Stimulated activated CD8-positive, alpha-beta memory T cell treated with anti-CD3 and anti-CD28 coated beads, Interleukin-4, amount 100 ng/mL, for 24 hours (primary cell): Measurements from ENCODE around the gene TMTC2.
"Not testable (repeated sequence)": the region's sequence is repeated elsewhere in the genome, so short reads cannot be mapped to it uniquely, and the experiment has no call there.

Source experiments
- DNase-seq: peaks from one replicate; pipeline ENCODE4 v3.0.0-alpha.2; 2020; ENCODE audit warnings: low read depth

The TMTC2 gene

DNA sequence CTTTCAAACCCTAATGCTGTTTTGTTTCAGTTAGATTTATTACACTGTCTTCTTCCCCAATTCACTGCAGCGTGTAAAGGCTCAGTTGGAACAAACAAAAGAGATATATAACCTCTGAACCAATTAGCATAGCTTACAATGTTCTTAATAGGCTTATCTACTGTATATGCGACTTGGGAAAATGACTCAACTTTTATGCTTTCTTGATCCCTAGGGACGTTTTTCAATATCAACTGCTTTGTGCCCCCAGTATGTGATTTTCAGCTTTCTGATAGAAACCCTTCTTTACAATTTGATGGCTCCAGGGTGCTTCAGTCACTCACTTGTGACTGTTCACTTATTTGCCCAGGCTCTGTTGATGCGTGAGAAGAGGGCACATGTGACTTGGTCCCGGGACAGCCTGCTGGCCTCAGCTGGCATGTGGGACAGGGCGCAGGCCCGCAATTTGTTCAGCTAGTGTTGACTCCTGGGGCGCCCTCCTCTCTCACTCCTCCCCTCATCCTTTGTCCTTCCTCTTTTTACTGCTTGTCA is 107.1 kb downstream of the TMTC2 start:
- DNase-seq, result no peak

DNA sequence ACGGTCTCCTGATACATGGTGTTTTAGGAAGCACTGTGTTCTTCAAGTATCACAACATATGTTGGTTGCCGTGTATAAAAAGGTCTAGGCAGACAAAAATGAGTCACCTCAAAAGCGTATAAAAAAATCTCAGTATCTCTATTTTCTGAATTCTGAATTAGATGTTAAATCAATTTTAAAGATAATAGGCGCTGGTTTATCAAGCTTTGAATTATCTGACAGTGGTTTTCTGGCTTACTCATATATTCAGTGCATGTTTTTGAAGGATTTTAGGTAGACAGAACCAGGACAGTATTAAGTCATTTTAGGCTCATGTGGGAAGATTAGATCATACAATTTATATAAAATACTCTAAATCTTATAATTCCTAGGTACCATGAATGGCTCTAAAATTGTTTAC is 110.8 kb downstream of the TMTC2 start:
- no peak for DNase-seq

DNA sequence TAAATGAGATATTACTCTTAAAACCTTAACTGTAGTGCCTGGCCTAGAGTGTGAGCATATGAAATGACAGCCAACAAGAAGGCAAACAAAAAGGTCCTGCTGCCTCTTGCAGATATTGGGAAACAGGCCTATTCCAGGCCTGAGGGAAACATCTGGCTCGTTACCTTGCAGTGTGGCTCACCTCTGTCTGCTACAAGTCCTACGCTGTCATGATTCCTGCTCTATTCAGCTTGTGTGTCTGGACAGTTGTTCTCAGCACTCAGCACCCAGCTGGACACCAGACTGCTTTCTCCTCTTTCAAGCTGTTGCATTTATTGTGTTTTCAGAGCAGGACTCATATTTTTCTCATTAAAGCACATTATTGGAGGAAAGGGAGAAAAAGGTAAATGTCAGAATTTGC is 113.5 kb downstream of the TMTC2 start:
- no peak for DNase-seq

DNA sequence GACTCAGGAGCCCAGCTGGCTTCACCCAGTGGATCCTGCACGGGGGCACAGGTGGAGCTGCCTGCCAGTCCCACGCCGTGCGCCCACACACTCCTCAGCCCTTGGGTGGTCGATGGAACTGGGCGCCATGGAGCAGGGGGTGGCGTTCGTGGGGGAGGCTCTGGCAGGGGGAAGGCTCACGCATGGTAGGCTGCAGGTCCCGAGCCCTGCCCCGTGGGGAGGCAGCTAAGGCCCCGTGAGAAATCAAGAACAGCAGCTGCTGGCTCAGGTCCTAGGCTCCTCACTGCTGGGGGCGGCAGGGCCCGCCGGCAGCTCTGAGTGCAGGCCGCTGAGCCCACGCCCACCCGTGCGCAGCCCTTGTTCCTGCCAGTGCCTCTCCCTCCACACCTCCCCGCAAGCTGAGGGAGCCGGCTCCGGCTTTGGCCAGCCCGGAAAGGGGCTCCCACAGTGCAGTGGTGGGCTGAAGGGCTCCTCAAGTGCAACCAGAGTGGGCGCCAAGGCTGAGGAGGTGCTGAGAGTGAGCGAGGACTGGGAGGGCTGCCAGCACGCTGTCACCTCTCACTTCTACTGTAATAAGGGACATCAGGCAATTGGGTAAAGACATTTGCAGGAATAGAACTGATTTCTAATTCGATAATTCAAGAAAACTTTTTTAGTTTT is 115.4 kb downstream of the TMTC2 start:
- no peak for DNase-seq

DNA sequence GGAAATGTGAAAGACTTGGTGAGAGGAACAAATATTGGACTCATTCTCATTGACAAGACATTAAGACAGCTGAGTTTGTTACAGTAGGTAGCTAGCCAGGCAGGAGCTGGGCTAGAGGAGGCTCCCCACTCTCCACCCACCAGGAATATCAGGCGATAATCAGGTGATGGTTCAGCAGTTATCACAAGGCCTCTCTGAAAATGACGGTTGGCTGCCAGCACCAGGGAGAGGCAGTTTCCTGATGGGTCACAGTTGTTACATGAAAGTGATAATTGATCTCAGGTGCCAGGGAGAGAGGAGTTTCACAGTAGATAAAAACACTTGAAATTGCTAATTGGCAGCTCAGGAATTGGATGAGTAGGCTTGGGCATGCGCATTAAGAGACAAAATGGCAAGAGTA is 116.5 kb downstream of the TMTC2 start:
- no peak for DNase-seq

DNA sequence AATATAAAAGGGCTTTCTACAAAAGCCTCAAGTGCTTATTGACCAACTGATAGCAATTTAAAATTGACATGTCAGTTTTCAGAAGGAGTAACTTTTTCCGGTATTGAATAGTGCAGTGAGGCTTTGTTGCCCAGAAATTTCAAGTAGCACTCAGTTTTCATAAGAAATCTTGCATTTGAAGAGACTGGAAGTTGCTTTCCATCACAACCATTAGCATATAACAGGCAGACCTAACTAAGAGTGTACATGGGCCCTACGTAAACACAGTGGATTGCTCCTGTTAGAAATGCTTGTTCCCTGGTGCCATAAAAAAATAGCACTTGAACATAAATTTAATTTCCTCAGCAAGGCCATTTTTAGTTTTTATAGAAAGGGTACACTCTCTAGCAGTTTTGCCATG is 117.9 kb downstream of the TMTC2 start:
- DNase-seq, result no peak

DNA sequence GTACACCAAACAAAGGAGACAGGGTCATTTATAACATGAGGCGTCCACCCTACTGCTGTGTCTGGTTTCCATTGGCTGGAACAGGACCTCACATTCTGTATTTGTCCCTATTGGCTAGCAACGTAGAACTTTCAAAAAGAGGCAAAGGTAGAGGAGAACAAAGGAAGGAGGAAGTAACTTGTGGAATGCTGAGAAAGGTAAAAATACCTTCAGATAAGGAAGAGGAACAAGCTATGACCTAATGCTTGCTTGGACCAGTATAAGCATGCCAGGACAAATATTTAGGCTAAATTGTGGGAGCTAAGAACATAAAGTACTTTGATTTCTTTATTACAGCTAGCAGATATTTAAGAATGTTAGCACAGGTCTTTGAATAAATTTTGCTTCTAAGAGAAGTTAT is 118.3 kb downstream of the TMTC2 start:
- not testable (repeated sequence) for DNase-seq

DNA sequence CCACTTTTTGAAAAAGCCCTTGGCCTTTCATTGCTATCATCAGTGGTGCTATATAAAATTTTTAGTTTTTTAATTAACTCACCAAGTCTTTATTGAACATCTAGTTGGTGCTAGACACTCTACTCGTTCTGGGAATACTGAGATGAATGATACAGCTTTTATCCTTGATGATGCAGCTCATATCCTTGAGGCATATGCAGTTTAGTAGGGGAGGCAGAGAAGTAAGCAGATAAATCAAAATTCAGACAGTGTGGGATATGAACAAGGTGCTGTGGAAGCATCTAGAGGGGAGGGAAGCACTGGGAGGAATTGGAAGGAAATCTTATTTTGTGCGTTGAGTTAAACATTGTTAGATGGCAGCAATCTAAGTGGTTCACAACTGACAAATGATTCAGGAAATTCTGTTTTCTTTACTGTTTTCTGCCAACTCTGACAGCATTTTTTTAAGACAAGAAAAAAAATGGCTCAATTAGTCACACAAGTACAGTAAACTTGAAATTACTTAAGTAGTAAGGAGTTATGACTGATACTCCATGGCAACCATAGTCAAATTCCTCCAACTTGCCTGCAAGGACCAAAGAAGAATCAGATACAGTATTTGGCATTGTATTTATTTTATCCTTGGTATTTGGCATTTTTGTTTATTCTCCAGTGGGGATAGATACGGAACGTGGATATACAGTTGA is 119.2 kb downstream of the TMTC2 start:
- DNase-seq, result no peak

DNA sequence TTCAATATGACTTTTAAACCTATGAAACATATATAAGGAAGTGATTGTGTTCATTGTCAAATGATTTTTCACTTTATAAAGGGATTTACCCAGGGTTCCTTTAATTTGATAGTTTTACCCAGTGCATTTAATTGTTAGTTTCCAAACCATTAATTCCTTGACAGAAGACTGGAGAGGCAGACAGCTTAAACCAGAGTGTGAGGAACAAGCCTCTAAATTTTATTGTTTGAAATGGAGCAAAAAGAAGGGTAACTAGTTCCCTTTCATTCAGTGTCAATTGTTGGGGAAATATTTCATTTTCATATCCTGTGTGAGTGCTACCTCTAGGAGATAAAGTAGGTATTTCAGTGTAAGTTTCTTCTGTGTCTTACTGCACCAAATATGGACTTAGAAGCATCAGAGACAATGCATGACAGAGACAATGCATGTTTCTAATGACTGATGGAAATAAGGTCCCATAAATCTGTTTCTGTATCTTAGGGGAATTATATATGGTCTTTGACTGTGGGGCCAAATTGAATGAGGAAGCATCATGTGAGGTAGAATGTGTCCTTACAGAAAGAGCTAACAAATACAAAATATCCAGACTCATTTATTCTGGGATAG is 120.5 kb downstream of the TMTC2 start:
- DNase-seq, result no peak

DNA sequence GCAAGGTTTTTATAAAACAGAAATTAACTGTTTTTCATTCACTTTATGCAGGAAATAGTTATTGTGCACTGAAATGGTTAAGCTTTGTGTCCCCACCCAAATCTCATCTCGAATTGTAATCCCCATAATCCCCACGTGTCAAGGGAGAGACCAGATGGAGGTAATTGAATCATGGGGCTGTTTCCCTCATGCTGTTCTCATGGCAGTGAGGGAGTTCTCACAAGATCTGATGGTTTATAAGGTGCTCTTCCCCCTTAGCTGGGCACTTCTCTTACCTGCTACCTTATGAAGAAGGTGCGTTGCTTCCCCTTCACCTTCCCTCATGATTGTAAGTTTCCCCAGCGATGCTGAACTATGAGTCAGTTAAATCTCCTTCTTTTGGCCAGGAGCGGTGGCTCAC is 123.9 kb downstream of the TMTC2 start:
- DNase-seq, result no peak

DNA sequence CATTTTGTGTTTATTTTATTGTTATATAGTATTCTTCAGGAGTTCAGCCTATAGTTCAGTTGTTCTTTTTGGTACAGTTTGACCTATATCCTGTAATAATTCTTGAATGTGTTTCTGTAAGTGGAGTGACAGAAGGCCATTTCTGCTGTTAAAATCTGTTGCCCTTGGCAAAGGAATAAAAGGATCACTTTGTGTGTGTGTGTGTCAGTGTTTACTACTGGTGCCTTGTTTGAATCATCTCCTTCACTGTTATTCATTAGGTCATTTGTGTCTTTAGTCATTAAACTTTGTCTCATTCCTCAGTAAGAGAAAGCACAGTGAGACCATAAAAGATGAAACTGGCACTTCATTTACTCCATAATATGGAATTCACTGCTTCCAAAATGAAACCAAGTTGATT is 130.7 kb downstream of the TMTC2 start:
- no peak for DNase-seq

DNA sequence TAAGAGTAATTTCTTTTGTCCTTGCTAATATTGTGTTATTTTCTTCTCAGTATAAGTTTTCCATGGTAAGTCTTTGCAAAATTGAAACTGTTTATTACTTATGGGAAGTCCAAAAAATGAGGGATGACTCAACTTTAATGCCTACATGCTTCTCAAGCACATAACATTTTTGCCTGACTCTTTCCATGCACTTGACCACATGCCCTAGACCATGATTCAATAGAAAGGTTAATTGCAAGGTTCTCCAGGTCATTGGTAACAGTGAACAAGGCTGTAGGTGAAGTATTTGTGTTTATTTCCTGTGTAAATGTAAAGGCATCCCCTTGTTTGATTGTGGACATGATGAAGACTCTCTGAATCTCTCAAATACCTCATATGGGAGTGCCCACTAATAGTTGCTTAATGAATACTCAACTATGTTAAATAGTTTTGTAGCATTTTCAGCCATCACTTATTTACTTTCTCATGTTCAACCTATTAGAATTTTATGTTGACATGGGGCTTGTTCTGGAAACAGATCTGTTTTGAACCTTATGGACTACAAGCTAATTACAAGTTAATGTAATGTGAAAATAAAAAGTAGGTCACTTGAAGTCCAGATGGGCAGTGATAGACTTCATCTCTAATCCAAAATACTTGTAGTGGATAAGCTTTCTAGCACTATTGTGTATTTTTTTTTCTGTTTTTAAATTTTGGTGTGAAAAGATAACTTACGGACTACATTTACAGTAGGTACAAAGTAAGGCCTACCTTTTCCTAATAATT is 131.7 kb downstream of the TMTC2 start:
- DNase-seq, result no peak

DNA sequence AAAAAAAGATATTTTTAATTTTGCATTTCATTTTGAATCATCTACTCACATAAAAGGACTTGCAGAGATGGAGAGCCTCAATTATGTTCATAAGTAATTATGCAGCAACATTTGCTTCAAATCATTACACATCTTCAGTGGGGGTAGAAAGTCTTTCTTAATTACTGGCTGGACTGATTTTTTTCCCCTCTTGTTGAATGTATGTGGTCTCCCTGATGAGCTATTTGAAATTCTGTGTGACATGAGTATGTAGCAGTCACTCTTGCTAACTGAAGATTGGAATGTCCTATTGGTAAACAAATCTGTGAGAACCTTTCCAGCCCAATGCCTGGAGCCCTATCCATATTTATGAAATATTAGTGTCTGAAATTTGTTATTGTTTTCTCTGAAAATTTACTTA is 139.8 kb downstream of the TMTC2 start:
- DNase-seq, result no peak

DNA sequence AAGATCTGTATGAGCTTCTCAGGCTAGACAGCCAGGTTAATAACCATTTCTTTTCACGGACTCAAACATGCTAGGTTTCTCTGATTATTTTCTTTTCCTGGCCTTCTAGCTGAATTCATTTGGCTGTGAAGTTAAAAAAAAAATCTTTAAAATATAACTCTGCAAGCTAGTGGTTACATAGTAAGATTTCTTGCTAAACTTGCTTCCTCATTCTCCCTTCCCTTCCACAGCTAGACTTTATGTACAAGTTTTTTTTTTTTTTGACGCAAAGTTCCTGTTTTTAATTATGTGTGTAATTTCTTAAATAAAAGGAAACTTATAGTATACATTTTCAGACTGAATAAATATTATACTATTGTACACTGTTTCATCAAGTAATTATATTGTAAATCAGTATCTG is 145.4 kb downstream of the TMTC2 start:
- DNase-seq, result no peak

DNA sequence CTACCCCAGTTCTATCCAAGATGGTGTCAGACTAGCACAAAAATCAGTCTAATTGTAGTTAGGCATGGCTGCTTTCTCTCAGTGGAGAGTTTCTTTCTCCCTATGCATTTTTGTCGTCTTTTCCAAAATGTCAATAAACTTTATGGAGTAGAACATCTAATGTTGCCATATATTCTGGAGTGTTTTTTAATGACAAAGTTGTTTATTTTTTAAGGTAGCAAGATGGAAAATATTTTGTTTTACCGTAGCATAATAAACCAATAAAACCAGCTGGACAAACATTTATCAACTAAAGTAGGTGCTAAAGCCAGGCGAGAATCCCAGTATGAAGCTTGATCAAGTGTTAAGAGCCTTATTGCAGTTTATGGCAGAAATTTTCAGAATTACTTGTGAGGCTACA is 146.3 kb downstream of the TMTC2 start:
- no peak for DNase-seq

DNA sequence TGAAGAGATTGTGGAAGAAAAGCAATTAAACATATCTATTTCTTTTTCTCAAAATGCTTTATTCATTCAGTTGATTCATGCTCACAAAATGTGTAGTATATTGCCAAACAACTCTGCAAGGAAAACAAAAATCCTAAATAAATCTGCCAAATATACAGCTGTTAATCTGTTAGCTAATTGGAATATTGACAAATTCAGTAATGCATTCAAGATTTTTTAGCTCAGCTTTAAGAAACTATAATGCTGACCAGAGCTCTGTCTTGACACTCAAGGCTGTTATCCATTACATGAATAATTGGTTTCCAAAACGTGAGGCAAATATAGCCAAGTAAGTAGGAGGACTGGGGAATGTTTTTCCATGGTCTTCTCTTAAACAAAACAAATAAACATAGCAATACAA is 146.8 kb downstream of the TMTC2 start:
- DNase-seq, result no peak

DNA sequence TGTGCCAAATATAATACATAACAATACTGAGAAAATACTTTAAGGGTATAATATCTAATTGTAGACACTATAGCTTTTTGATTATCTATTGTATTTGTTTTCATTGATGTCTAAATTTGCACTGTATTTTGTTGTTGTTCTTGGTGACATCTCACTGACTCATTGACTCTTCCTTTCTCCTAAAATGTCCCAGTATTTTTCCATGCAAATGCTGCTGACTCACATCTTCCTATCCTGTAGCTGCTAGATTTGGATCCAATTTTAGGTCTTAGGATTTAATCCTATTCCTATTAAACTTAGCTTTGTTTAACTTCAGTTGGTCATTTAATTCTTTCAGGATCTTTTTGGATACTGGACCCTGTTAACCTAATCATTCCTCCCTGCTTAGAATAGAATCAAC is 148.5 kb downstream of the TMTC2 start:
- no peak for DNase-seq

DNA sequence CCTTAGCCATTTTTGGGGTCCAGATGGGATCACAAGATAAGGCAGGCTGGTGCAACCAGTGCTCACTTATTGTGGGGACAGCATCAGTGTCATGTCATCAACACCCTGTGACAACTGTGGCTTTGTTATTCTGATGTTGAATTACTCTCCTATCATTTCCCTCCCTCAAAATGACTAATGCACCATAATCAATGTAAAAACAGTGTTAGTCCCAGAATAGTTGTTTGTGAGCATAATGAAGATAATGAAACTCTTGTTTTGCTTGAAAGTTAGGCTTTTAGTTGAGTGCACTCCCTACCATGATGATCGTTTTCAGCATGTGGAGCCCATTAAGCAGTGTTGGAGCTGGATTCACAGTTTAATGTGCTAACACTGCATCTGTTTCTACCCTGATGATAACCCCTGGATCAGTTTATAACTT is 151.4 kb downstream of the TMTC2 start:
- no peak for DNase-seq

DNA sequence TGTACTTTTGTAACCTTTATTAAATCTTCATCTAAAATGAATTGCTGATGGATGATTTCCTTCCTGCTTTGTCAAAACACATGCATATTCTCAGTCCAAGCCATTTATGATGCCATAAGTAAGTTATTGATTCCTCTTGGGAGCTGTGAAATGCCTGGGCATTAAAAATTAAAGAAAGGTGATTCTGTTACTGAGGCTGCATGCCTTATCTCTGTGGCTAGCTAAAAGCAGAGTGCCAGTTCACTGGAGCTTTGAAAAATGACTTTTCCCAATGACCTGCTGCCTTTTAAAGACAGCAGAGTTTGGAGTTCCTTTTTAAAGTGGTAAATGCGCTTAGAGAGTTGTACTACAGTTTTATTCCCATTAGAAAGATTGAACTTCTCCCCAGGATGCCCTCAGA is 152.1 kb downstream of the TMTC2 start:
- DNase-seq, result no peak

DNA sequence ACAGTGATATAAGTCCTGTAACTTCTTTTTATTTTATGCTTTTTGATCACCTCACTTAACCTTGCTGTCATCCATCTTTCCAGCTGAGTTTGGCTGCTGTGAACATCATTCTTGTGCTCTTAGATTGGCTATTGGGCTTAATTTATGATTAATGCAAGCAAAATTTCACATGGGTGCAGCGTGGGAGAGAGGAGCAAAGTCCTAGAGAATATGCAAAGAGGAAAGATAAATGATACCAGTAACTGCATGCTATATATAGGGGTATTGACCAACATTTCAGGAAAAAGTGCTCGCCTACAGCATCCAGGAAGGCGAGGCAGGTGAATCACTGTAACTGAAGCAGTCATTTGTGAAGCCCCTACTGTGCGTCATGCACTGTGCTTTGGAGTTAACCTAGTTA is 153.1 kb downstream of the TMTC2 start:
- DNase-seq, result no peak

DNA sequence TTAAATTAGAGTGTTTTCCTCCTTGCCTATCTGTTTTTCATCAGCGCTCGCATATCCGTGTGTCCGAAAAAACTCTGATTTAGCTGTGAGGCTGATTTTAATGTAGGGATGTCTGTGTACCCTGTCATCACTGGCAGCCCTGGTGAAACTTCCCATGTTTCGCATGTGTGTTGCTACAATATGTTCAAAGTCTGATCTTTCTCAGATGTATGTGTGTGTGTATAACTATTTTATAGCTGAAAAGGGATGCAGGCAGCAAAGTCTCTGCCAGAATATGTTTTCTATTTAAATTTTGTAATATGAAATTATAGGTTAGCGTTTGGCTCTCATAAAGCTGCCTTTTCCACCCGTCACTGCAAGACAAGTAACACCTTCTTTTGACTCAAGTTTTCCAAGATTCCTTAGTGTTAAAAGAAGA is 154.8 kb downstream of the TMTC2 start:
- DNase-seq, result no peak

DNA sequence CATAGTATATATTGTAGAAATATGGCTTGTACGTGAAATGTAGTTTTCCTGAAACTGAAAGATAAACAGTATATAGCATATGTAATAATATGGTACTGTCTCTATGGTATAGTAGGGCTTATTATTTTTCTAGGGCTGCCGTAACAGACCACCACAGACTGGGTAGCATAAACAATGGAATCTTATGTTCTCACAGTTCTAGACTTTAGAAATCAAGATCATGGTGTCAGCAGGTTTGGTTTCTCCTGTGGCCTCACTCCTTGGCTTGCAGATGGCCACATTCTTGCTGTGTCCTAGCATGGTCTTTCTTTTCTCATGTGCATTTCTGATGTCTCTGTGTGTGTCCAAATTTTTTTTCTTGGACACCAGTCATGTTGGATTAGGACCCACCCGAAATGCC is 155.8 kb downstream of the TMTC2 start:
- DNase-seq, result no peak

DNA sequence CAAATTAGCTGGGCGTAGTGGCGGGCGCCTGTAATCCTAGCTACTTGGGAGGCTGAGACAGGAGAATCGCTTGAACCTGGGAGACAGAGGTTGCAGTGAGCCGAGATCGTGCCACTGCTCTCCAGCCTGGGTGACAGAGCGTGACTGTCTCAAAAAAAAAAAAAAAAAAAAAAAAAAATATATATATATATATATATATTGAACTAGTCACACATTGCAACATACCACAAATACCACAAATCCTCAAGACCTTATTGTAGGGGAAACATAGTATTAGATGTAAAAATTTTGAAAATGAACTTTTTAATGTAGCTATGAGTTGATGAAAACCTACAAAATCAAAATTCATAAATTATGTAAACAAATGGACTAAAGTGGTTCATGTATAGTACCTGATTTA is 158.4 kb downstream of the TMTC2 start:
- not testable (repeated sequence) for DNase-seq
